ENCODE measurements around the gene WBP2.

The WBP2 gene

GRCh38 chr17:75898791-75899190, 43.7 kb upstream of the WBP2 start:
- DNase-seq (ENCODE audit: low read depth) = no peak
- H3K4me3 ChIP-seq (ENCODE audit: low read depth, low read length) = no peak overlapping the region
- TF ChIP-seq CTCF (IDR thresholded peaks at IDR 0.05; ENCODE audit: insufficient read depth, low read depth, low read length, missing control alignments) = no peak

GRCh38 chr17:75898065-75898464, 42.9 kb upstream of the WBP2 start:
- H3K4me3 ChIP-seq (ENCODE audit: low read depth, low read length) = no peak overlapping the region
- no peak for TF ChIP-seq CTCF (IDR thresholded peaks at IDR 0.05; ENCODE audit: insufficient read depth, low read depth, low read length, missing control alignments)
- DNase-seq (ENCODE audit: low read depth) = no peak

- no peak for TF ChIP-seq CTCF (IDR thresholded peaks at IDR 0.05; ENCODE audit: insufficient read depth, low read depth, low read length, missing control alignments)
- H3K4me3 ChIP-seq (ENCODE audit: low read depth, low read length) = peak overlapping the region; percentile 28
- DNase-seq (ENCODE audit: low read depth) = no peak
Observed at GRCh38 chr17:75897160-75898019, 42.3 kb upstream of the WBP2 start.

GRCh38 chr17:75896415-75897159, 41.5 kb upstream of the WBP2 start, which contains the start of gene TRIM65:
TSS of gene TRIM65 (minus strand) at chr17:75896951. CDS start at chr17:75896937, 14 bp downstream.
- peak; percentile 37 for TF ChIP-seq CTCF (IDR thresholded peaks at IDR 0.05; ENCODE audit: insufficient read depth, low read depth, low read length, missing control alignments)
- DNase-seq (ENCODE audit: low read depth) = peak; percentile 89
- peak within 1 kb of the TSS; percentile 72 for H3K4me3 ChIP-seq (ENCODE audit: low read depth, low read length)

- TF ChIP-seq CTCF (IDR thresholded peaks at IDR 0.05; ENCODE audit: insufficient read depth, low read depth, low read length, missing control alignments) = peak; percentile 43
- peak overlapping the region; percentile 72 for H3K4me3 ChIP-seq (ENCODE audit: low read depth, low read length)
- peak; percentile 38 for DNase-seq (ENCODE audit: low read depth)
Observed at GRCh38 chr17:75895370-75896155, 40.4 kb upstream of the WBP2 start.

- DNase-seq (ENCODE audit: low read depth) = no peak
- no peak for TF ChIP-seq CTCF (IDR thresholded peaks at IDR 0.05; ENCODE audit: insufficient read depth, low read depth, low read length, missing control alignments)
- no peak overlapping the region for H3K4me3 ChIP-seq (ENCODE audit: low read depth, low read length)
Observed at GRCh38 chr17:75894049-75894733, 39.1 kb upstream of the WBP2 start.
